Thoracic aorta (tissue), 2 donors: ENCODE data around the gene DLGAP1. TPM values are rescaled to one million over a fixed set of nuclear protein-coding genes. Genes with fewer than 3 reads are reported as not detected.

ENCODE experiments used
- ATAC-seq: fragments of 150-250 bp; one replicate; pipeline ENCODE4 v1.8.0; 2017; ENCODE audit warnings: low read depth; ENCODE audit not compliant: insufficient number of reproducible peaks, low FRiP score
- DNase-seq: peaks from one replicate; pipeline ENCODE4 v3.0.0-alpha.2; 2020; ENCODE audit warnings: low spot score
- H3K27ac ChIP-seq, 2 donors: fragments of 200-600 bp; sonication (generic); 1 replicate in 1 of 2; 2 replicates in 1 of 2; pipeline ENCODE4 v1.5.1; 2016; ENCODE audit warnings: mild to moderate bottlenecking in 2 of 2, moderate library complexity in 2 of 2
- H3K27me3 ChIP-seq: fragments of 200-600 bp; sonication (generic); replicated peaks from 2 replicates; pipeline ENCODE4 v1.6.0; 2016; ENCODE audit warnings: mild to moderate bottlenecking; ENCODE audit not compliant: insufficient read depth
- H3K36me3 ChIP-seq: fragments of 200-600 bp; sonication (generic); one replicate; pipeline ENCODE4 v1.5.1; 2016
- H3K4me1 ChIP-seq, 2 donors: fragments of 200-600 bp; sonication (generic); 1 replicate in 1 of 2; 2 replicates in 1 of 2; pipeline versions ENCODE4 v1.5.1 to v1.6.0; 2016; ENCODE audit warnings: low read depth in 2 of 2, mild to moderate bottlenecking in 1 of 2; ENCODE audit not compliant: control insufficient read depth in 1 of 2
- H3K4me3 ChIP-seq: fragments of 200-600 bp; sonication (generic); 2 replicates; pipeline ENCODE4 v1.5.1; 2016; ENCODE audit warnings: mild to moderate bottlenecking
- H3K9me3 ChIP-seq: fragments of 200-600 bp; sonication (generic); 2 replicates; pipeline ENCODE4 v1.5.1; 2016
- total RNA-seq, 2 donors: library from RNA; depleted of rRNA; stranded (reverse); fragments of >200 nt; gene quantifications; one replicate each; pipeline versions ENCODE4 v1.1.0 to v1.2.3, GENCODE V29; 2016
- TF ChIP-seq, protein P1 (sequence below): fragments of 200-600 bp; sonication (generic); IDR thresholded peaks from one replicate; pipeline ENCODE4 v1.5.1; 2019; ENCODE audit warnings: antibody characterized with exemption

DLGAP1 gene
- total RNA-seq, 2 donors from 2014 or later, result 7.3 to 19.0 TPM

DNA sequence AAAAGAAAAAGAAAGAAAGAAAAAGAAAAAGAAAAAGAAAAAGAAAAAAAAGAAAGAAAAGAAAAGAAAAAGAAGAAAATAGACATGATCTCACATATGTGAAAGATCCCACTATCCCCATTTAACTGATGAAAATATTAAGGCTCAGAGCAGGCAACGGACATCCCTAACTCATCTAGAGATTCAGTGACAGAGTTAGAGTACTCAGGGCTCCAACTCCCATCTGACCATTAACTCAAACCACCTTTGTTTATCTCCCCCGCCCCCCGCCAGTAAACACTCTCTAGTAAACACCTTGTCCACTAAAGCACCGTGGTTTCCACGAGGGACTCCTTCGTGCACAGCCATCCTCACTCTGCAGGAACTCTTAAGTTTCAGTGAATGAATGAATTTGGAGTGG lies 862.2 kb downstream of the DLGAP1 start:
- ATAC-seq, result no peak
- peak overlapping the region; percentile 94 to 95 for H3K27ac ChIP-seq
- no peaks in the 10 kb centered on the region for H3K36me3 ChIP-seq
- no peak for DNase-seq
- no peaks in the 10 kb centered on the region for H3K27me3 ChIP-seq
- H3K4me1 ChIP-seq, result peaks cover 31 to 44% of the 10 kb centered on the region in 2 donors
- TF ChIP-seq, protein P1, sequence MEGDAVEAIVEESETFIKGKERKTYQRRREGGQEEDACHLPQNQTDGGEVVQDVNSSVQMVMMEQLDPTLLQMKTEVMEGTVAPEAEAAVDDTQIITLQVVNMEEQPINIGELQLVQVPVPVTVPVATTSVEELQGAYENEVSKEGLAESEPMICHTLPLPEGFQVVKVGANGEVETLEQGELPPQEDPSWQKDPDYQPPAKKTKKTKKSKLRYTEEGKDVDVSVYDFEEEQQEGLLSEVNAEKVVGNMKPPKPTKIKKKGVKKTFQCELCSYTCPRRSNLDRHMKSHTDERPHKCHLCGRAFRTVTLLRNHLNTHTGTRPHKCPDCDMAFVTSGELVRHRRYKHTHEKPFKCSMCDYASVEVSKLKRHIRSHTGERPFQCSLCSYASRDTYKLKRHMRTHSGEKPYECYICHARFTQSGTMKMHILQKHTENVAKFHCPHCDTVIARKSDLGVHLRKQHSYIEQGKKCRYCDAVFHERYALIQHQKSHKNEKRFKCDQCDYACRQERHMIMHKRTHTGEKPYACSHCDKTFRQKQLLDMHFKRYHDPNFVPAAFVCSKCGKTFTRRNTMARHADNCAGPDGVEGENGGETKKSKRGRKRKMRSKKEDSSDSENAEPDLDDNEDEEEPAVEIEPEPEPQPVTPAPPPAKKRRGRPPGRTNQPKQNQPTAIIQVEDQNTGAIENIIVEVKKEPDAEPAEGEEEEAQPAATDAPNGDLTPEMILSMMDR, result no peak
- H3K4me3 ChIP-seq, result no peak overlapping the region
- no peaks in the 10 kb centered on the region for H3K9me3 ChIP-seq

DNA sequence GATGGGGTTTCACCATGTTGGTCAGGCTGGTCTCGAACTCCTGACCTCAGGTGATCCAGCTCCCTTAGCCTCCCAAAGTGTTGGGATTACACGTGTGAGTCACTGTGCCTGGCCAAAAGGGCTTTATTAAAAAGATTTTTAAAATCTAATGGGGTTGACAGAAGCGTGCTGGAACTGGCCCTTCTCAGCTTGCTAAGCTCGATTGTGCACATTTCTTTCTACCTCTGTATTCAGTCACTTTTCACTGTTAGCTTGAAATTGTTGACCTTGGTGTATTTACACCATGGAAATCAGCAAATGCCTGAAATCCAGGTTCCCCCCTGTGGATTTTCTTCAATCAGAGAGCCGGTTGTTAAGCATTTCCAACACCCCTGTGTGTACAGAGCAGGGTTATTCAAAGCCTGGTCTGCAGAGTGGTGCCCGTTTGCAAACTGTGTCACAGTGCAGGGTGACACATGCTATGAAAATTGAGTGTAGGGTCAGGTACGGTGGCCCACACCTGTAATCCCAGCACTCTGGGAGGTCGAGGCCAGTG lies 864.9 kb downstream of the DLGAP1 start:
- no peak for DNase-seq
- Histone ChIP-seq H3K4me3 (no peak overlapping the region), H3K4me1 (peaks cover 8 to 17% of the 10 kb centered on the region in 2 donors), H3K36me3 (no peaks in the 10 kb centered on the region), H3K27ac (no peak overlapping the region), H3K27me3 (no peaks in the 10 kb centered on the region), H3K9me3 (no peaks in the 10 kb centered on the region)
- TF ChIP-seq, protein P1, result no peak
- no peak for ATAC-seq

DNA sequence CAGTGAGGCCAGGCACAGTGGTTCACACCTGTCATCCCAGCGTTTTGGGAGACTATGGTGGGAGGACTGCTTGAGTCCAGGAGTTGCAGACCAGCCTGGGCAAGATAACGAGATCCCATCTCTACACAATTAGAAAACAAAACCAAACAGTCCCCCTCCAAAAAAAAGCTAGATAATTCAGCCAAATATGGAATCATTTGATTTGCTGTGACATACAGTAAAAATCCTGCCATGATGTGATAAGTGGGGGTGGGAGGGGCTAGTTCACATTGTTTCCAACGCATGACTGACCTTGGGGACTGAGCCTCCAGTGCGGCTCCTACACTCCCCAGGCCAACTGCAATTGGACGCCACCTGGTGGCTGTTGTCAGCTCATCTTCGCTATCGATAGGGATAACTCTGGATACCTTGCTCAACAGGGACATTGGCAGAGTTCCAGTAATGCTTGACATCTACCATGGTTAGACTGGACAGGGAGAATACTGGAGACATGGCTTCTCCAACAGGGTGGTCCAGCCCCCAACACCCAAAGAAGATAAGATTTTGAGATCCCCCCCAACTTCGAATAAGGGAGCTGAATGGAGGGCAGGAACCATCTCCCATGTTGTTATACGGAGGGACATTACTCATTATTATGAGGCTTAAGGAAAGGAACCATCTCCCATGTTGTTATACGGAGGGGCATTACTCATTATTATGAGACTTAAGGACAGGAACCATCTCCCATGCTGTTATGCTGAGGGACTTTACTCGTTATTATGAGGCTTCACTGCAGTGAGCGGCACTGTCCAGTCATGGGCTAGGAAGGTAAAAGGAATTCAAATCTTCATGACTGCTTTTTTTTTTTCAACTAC lies 869.2 kb downstream of the DLGAP1 start:
- Histone ChIP-seq H3K27me3 (no peaks in the 10 kb centered on the region), H3K9me3 (no peaks in the 10 kb centered on the region), H3K27ac (no peak overlapping the region), H3K36me3 (no peaks in the 10 kb centered on the region), H3K4me3 (no peak overlapping the region), H3K4me1 (no peaks in the 10 kb centered on the region)
- TF ChIP-seq, protein P1, result peak; percentile 51
- peak; percentile 40 for ATAC-seq
- DNase-seq, result peak; percentile 41

DNA sequence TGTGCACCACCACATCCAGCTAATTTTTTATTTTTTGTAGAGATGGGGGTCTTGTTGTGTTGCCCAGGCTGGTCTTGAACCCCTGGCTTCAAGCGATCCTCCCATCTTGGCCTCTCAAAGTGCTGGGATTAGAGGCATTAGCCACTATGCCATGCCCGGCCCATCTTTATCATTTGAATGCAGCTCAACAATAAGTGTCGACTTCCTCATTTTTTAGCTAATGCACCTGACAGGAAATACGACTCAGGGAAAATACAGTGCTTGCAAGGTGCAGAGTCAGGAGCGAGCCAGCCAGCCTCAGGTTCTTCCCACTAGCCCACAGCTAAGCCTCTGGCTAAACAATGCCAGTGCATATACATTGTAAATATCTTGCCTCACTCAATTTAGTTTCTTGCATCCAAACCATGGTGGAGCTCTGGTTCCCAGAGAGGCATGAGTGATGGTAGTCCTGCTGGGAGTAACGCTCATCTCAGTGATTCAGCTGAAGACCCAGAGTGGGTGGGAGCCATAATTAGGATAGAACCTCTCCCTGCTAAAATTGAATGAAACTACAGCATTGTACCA lies 870.1 kb downstream of the DLGAP1 start:
- no peaks in the 10 kb centered on the region for H3K36me3 ChIP-seq
- no peak overlapping the region for H3K27ac ChIP-seq
- no peak for DNase-seq
- TF ChIP-seq, protein P1, result no peak
- H3K4me3 ChIP-seq, result no peak overlapping the region
- H3K4me1 ChIP-seq, result peaks cover 0 to under 1% of the 10 kb centered on the region in 2 donors
- no peaks in the 10 kb centered on the region for H3K27me3 ChIP-seq
- no peak for ATAC-seq
- H3K9me3 ChIP-seq, result no peaks in the 10 kb centered on the region

DNA sequence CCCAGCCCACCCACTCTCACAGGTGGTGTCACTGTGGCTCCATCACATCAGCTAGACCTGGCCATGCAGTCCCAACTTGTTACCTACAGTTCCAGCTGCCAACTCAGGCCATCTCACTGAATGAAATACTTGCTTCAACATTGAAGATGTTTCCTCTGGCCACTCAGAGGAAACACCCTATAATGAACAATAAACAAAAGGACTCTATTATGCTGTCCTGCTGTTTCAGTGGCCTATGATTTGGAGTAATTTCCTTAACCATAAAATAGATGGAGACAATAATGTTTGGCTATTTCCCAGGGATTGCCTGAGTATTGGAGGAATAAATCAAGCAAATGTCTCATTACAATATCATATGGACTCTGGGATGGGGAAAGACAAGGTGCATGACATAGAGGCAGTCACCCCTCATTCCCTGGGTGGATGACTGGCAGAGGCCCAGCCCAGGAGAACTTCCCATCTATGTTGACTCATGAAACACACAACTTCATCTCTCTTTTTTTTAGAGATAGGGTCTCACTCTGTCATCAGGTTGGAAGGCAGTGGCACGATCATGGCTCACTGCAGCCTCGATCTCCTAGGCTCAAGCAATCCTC lies 870.7 kb downstream of the DLGAP1 start:
- no peak overlapping the region for H3K4me3 ChIP-seq
- H3K27me3 ChIP-seq, result no peaks in the 10 kb centered on the region
- no peak overlapping the region for H3K27ac ChIP-seq
- no peaks in the 10 kb centered on the region for H3K36me3 ChIP-seq
- ATAC-seq (no peak), DNase-seq (no peak)
- TF ChIP-seq, protein P1, result no peak
- peaks cover 0 to 7% of the 10 kb centered on the region in 2 donors for H3K4me1 ChIP-seq
- no peaks in the 10 kb centered on the region for H3K9me3 ChIP-seq
